ENCODE results near the gene KCNMA1. TPM values are rescaled to one million over a fixed set of nuclear protein-coding genes. Genes with fewer than 3 reads are reported as not detected.

KCNMA1 gene
- total RNA-seq, 1 donor from 2014 or later, result 20.6 TPM

DNA sequence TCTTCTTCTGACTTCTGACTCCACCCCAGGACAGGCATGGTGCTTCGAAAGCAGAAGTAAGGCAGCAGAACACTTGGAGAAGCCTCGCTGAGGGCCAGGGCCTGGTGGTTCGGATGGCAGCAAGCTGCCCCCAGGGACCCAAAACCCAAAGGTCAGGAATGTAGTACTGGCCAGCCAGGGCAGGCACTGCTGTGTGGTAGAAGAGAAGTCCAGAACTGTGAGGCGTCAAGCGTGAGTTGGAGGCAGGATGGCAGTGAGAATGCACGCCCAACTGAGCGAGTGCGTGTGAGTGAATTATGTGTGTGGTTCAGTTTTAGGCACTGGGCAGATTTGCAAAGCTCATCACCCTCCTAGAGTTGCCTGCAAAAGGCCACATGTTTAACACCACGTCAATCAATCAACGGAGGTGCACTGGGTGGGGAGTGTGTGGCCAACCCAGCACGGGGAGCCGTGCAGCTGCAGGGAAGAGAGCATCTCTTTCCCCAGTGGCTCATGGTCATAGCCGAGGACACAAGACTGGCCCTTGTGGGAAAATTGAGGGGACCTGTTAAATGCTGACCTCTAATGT is 144.3 kb downstream of the KCNMA1 start:
- no peak for DNase-seq (ENCODE audit: low spot score)

DNA sequence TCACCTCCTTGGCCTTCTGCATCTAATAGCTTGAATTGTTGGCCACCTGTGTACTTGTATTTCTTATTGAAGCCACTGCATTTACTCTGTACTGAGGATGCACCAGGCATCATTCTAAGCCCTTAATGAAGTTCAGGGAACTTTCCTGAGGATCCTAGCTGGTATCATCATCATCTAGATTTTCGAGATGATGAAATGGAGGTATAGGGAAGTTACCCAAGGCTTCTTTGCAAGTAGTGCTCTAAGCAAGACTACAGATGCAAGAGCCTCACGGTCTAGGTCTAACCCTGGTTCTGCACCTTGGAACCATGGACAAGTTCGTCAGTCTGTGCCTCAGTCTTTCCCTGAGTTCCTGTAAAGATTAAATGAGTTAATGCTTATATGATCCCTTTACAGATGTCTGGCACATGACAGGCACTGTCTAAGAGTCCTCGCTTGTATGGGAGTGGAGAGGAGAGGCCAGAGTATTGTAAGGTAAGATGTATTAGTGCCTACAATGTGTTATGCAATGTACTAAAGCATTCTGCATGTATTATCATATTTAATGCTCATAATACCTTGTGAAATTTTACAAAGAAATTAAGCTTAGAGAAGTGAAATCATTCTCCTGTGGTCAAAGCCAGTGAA is 145.1 kb downstream of the KCNMA1 start:
- DNase-seq (ENCODE audit: low spot score), result no peak

GRCh38 chr10:77490534-77491314 is 146.9 kb downstream of the KCNMA1 start:
- DNase-seq (ENCODE audit: low spot score), result no peak

DNA sequence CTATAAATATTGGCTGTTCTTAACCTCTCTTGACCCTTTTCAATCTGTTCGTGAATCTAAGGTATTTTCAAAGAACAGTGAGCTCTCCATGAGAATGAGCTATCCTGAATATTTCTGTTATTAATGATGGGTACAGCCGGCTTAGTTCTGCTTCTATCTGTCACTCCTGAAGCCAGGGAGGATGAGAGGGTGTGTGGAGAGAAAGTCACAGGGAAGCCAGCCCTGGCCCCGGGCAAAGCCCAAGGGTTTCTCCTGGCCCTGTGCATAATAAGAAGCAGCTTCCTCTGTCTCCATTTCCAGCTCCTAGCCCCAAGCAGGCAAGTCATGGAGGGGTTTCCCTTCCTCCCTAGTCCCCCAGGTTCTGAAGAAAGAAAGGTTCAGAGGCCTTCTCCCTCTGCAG is 151.1 kb downstream of the KCNMA1 start:
- DNase-seq (ENCODE audit: low spot score), result no peak

GRCh38 chr10:77485847-77486246 is 151.8 kb downstream of the KCNMA1 start:
- no peak for DNase-seq (ENCODE audit: low spot score)

GRCh38 chr10:77482072-77482471 is 155.5 kb downstream of the KCNMA1 start:
- no peak for DNase-seq (ENCODE audit: low spot score)

DNA sequence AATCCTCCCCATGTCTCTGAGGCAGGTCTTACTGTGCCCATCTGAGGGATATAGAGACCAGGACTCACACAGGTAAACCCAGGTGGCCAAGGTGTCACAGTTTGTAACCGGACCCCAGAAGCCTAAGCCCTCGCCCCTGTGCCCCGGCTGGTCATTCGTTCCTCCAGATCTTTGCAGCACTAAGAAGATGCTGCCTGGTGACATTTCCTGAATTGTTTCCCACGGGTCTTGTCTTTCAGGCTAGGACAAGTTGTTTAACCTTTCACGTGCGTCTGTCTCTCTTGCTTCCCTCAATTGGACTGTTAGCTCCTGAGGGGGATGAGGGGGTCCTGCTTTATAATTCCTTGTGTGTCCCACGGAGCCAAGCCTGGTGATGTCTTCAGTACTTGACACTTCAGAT is 158.0 kb downstream of the KCNMA1 start:
- no peak for DNase-seq (ENCODE audit: low spot score)

GRCh38 chr10:77478962-77479359 is 158.6 kb downstream of the KCNMA1 start:
- DNase-seq (ENCODE audit: low spot score), result no peak

GRCh38 chr10:77478247-77478961 is 159.2 kb downstream of the KCNMA1 start:
- no peak for DNase-seq (ENCODE audit: low spot score)

DNA sequence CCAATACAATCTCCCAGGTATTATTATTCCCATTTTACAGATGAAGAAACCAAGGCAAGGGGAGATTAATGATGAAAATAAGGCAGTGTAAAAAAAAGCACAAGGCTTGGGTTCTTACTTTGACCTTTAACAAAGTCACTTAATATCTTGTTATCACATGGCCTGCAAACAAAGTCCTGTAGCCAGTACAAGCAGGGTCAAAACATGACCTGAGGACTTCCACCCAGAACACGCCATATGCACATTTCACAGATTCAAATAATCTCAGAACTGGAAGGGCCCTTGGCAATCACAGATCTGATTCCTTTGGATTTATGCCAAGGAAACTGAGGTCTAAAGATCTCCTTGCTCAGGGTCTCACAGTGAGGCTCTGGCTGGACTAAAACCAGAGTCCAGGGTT is 162.1 kb downstream of the KCNMA1 start:
- no peak for DNase-seq (ENCODE audit: low spot score)

GRCh38 chr10:77474939-77475338 is 162.7 kb downstream of the KCNMA1 start:
- DNase-seq (ENCODE audit: low spot score), result no peak

GRCh38 chr10:77474386-77474785 is 163.2 kb downstream of the KCNMA1 start:
- DNase-seq (ENCODE audit: low spot score), result no peak

DNA sequence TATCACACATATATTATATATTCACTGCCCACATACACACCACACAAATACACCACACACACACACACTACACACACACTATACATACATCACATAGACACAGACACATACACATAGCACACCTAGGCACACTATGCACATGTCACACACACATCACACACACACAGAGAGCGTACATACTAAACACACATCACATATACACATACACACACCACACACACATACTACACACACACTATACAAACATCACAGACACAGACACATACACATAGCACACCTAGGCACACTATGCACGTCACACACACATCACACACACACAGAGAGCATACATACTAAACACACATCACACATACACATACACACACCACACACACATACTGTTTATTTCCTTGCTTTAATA is 165.5 kb downstream of the KCNMA1 start:
- no peak for DNase-seq (ENCODE audit: low spot score)

DNA sequence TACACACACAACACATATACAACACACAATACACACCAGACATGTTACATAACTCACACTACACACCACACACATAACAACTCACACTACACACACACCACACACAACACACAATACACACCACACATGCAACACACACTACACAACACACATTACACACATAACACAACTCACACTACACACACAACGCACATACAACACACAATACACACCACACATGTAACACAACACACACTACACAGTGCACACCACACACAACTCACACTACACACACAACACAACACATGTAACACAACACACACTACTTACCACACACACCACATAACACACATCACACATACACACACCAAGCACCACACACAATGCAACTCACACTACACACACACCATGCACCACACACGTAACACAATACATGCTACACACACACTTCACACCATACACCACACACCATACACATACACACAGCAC is 166.5 kb downstream of the KCNMA1 start:
- no peak for DNase-seq (ENCODE audit: low spot score)

- DNase-seq (ENCODE audit: low spot score), result no peak
These were observed 170.1 kb downstream of the KCNMA1 start for GRCh38 chr10:77467422-77467963.

GRCh38 chr10:77463967-77464745 is 173.5 kb downstream of the KCNMA1 start:
- DNase-seq (ENCODE audit: low spot score), result no peak

- DNase-seq (ENCODE audit: low spot score), result no peak
These were observed 174.1 kb downstream of the KCNMA1 start for GRCh38 chr10:77463499-77463898.

- no peak for DNase-seq (ENCODE audit: low spot score)
These were observed 175.8 kb downstream of the KCNMA1 start for GRCh38 chr10:77461636-77462296.

DNA sequence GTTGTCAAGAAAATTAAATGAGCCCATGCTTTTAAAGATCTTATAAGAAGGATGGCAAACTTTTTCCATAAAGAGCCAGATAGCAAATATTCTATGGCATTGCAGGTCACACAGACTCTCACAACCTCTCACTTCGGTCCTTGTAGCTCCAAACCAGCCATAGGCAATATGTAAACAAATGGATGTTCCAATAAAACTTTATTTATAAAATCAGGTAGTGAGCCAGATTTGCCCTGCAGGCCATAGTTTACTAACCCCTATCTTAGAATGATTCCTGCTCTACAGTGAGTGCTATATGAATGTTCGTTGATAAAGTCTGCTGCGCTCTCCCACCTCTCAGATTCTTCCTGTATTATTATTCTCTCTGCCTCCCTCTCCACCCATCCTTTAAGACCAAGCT is 177.7 kb downstream of the KCNMA1 start:
- no peak for DNase-seq (ENCODE audit: low spot score)

DNA sequence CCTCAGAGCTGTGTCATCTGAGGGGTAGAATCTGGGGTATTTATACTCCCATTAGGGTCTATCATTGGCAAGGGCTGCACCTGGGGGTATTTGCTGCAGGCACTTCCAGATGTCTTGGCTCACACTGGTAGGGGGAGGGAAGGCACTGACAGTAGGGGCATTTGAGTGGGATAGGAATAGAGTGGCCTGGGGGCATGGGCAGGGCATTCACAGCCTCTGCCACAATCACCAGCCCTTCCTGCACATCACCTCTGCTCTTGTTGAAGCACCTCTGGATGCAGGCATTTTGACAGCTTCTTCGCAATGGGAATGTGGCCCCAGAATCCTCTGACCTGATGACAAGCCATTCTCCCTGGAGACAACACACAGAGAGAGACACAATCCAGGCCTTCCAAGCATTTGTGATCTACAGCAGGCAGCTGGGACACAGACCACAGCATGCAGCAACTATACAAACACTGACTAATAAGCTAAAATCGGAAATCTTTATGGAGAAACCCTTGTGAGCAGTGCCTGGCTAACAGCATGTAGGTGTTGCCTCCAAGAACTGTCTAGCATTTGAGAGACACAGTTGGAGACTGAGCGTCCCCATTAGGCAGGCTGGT is 178.5 kb downstream of the KCNMA1 start:
- no peak for DNase-seq (ENCODE audit: low spot score)

Measured in mesenteric fat pad (tissue), 1 donor.